ENCODE results near the gene KRABD2.
A peak's percentile ranks its signal among the peaks of the same experiment; 100 is the strongest.
"Not testable (repeated sequence)": the region's sequence is repeated elsewhere in the genome, so short reads cannot be mapped to it uniquely, and the experiment has no call there.

The KRABD2 gene

GRCh38 chr17:8357910-8358309 lies 18.6 kb downstream of the KRABD2 start:
- no peaks in the 10 kb centered on the region for H3K27me3 ChIP-seq (ENCODE audit: control insufficient read depth, insufficient read depth, low read length)
- TF ChIP-seq CTCF (IDR thresholded peaks at IDR 0.05; ENCODE audit: insufficient read depth, low read length, severe bottlenecking) = no peak
- FAIRE-seq (no peak), DNase-seq (ENCODE audit: low read depth) (no peak)
- no peaks in the 10 kb centered on the region for H3K36me3 ChIP-seq (ENCODE audit: control insufficient read depth, insufficient read depth, low read length)
- no peak overlapping the region for H3K4me3 ChIP-seq (ENCODE audit: low read depth, low read length)

GRCh38 chr17:8354236-8354635 lies 22.3 kb downstream of the KRABD2 start:
- Histone ChIP-seq H3K4me3 (ENCODE audit: low read depth, low read length) (no peak overlapping the region), H3K36me3 (ENCODE audit: control insufficient read depth, insufficient read depth, low read length) (no peaks in the 10 kb centered on the region), H3K27me3 (ENCODE audit: control insufficient read depth, insufficient read depth, low read length) (no peaks in the 10 kb centered on the region)
- no peak for TF ChIP-seq CTCF (IDR thresholded peaks at IDR 0.05; ENCODE audit: insufficient read depth, low read length, severe bottlenecking)
- no peak for DNase-seq (ENCODE audit: low read depth)
- no peak for FAIRE-seq

GRCh38 chr17:8353736-8354135 lies 22.8 kb downstream of the KRABD2 start:
- Histone ChIP-seq H3K36me3 (ENCODE audit: control insufficient read depth, insufficient read depth, low read length) (no peaks in the 10 kb centered on the region), H3K27me3 (ENCODE audit: control insufficient read depth, insufficient read depth, low read length) (no peaks in the 10 kb centered on the region), H3K4me3 (ENCODE audit: low read depth, low read length) (no peak overlapping the region)
- FAIRE-seq = no peak
- no peak for TF ChIP-seq CTCF (IDR thresholded peaks at IDR 0.05; ENCODE audit: insufficient read depth, low read length, severe bottlenecking)
- no peak for DNase-seq (ENCODE audit: low read depth)

GRCh38 chr17:8350339-8350738 lies 26.2 kb downstream of the KRABD2 start:
- no peak for TF ChIP-seq CTCF (IDR thresholded peaks at IDR 0.05; ENCODE audit: insufficient read depth, low read length, severe bottlenecking)
- Histone ChIP-seq H3K36me3 (ENCODE audit: control insufficient read depth, insufficient read depth, low read length) (no peaks in the 10 kb centered on the region), H3K4me3 (ENCODE audit: low read depth, low read length) (no peak overlapping the region), H3K27me3 (ENCODE audit: control insufficient read depth, insufficient read depth, low read length) (peaks cover 4% of the 10 kb centered on the region)
- FAIRE-seq (no peak), DNase-seq (ENCODE audit: low read depth) (no peak)

- FAIRE-seq; H3K4me3 ChIP-seq (ENCODE audit: low read depth, low read length): not testable (repeated sequence)
Observed at GRCh38 chr17:8347001-8347400, 29.5 kb downstream of the KRABD2 start.

GRCh38 chr17:8345951-8346665 lies 30.4 kb downstream of the KRABD2 start:
- Histone ChIP-seq H3K4me3 (ENCODE audit: low read depth, low read length) (no peak overlapping the region), H3K27me3 (ENCODE audit: control insufficient read depth, insufficient read depth, low read length) (peaks cover 4% of the 10 kb centered on the region), H3K36me3 (ENCODE audit: control insufficient read depth, insufficient read depth, low read length) (no peaks in the 10 kb centered on the region)
- TF ChIP-seq CTCF (IDR thresholded peaks at IDR 0.05; ENCODE audit: insufficient read depth, low read length, severe bottlenecking) = no peak
- FAIRE-seq = peak; percentile 77
- DNase-seq (ENCODE audit: low read depth) = peak; percentile 30

More at GRCh38 chr17:8347001-8347400, 29.5 kb downstream of the KRABD2 start:
- DNase-seq (ENCODE audit: low read depth); H3K27me3 ChIP-seq (ENCODE audit: control insufficient read depth, insufficient read depth, low read length); H3K36me3 ChIP-seq (ENCODE audit: control insufficient read depth, insufficient read depth, low read length): not testable (repeated sequence)

All from bronchial epithelial cell (primary cell).